GM19023 (cell line): ENCODE data around the gene PRKCA.
"Not testable (repeated sequence)": the region's sequence is repeated elsewhere in the genome, so short reads cannot be mapped to it uniquely, and the experiment has no call there.

Experiments used
- ATAC-seq: cut with Tn5 transposase; IDR thresholded peaks from one replicate; pipeline ENCODE4 v1.9.1; 2021; ENCODE audit warnings: mild to moderate bottlenecking, moderate library complexity; ENCODE audit not compliant: unreplicated experiment

Gene PRKCA

DNA sequence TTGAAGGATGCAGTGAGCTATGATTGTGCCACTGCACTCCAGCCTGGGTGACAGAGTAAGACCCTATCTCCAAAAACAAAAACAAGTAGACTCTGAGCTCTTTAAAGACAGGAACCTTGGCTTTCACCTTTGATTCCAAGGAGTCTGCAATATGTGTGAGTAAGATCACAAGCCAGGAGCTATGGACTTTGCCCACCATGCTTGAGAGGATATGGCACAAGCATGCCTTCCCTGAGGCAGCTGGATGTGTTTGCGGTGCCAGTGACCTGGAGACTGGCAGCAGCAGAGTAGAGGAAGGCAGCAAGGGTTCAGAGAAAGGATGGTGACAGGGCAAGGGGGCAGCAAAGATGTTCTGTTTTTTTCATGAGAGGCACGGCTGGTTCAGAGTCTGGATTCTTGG, 14.5 kb upstream of the PRKCA start:
- ATAC-seq: no peak

DNA sequence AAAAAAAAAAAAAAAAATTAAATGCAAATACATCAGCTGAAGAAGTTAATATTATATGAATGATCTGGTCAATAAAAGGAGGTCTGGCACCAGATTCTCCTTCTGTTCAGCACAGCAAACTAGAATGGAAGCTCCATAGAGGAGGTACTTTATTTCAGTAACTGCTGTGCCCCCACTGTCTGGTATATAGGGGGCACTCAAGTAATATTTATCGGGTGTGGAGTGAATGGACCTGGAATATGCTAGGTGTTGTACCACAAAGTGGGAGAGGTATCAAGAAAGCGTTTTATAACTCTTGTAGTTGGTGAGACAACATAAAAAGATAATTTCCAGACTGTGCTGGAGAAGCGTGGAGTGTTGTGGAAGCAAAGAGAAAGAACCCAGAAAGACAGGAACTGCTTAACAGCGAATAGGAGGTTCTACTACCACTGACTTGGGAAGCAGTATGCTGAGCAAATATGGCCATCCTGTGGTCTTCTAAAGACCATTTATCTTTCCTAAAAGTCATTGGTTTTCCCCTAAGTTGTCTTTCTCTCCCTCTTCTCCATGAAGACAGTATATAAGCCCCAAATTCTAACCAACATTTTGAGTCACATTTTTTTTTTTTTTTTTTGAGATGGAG, 12.2 kb upstream of the PRKCA start:
- no peak for ATAC-seq

DNA sequence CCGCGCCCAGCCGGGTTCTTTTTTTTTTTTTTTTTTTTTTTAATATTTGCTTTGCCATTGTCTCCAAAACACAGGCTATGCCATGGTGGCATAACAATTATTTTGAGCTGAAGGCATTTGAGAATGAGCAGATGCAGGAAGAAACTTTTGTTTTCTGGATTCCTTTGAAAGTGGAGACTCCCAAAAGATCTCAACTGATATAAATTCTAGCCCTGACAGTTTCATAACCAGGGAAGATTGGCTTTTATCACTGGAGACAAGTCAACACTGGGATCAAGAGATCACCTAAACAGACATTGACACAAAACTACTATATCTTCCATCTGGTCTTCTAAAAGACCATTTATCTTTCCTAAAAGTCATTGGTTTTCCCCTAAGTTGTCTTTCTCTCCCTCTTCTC, 10.1 kb upstream of the PRKCA start:
- ATAC-seq: no peak

DNA sequence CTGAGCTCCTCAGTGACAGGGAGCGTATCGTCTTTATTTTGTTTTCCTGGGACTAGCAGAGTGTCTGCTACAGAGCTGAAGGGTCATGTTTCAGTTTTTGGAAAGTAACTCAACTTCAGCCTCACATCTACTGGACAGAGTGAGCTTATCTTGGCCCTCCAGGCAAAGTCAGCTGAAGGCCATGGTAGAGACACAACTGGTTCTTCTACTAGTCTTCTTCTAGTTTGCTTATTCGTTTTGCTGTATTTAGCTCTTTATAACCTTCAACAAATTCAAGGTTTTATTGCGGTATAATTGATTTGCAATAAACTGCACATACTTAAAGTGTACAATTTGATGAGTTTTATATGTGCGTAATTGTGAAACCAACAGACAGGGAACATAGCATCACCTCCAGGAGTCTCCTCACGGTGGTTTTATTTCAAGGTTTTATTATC, 6.1 kb upstream of the PRKCA start:
- no peak for ATAC-seq

- not testable (repeated sequence) for ATAC-seq
Measured at GRCh38 chr17:66297443-66297842, 5.0 kb upstream of the PRKCA start.

GRCh38 chr17:66299711-66300110, 2.7 kb upstream of the PRKCA start:
- no peak for ATAC-seq

GRCh38 chr17:66300956-66301355, 1.5 kb upstream of the PRKCA start:
- no peak for ATAC-seq

- ATAC-seq: no peak
Measured at GRCh38 chr17:66301367-66301863, 998 bp upstream of the PRKCA start.

- ATAC-seq: no peak
Measured at GRCh38 chr17:66302761-66303626, 581 bp downstream of the PRKCA start.

- ATAC-seq: no peak
Measured at GRCh38 chr17:66304304-66305174, 2.1 kb downstream of the PRKCA start.

- no peak for ATAC-seq
Measured at GRCh38 chr17:66306446-66306845, 4.0 kb downstream of the PRKCA start.

GRCh38 chr17:66307257-66307656, 4.8 kb downstream of the PRKCA start:
- no peak for ATAC-seq

- ATAC-seq: no peak
Measured at GRCh38 chr17:66308856-66309255, 6.4 kb downstream of the PRKCA start.

DNA sequence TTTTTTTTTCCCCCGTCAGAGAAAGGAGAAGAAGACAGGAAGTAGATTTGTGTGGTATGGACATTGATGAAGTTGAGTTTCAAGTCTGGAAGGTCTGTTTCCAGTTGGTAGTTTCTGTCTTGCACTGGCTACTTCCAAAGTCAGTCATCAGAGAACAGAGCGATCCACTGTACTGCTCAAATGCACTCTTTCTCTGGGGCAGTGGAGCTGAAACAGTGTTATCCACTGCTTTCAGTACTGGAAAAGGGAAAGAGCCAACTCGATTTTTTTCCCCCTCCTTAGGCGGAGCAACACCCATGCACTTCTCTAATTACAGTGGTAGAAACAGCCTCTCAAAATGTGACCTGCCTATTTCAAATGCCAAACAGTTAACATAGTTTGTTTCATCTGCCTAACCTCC, 7.4 kb downstream of the PRKCA start:
- no peak for ATAC-seq

- no peak for ATAC-seq
Measured at GRCh38 chr17:66310528-66311148, 8.2 kb downstream of the PRKCA start.

- ATAC-seq: no peak
Measured at GRCh38 chr17:66312912-66313311, 10.5 kb downstream of the PRKCA start.

- no peak for ATAC-seq
Measured at GRCh38 chr17:66313325-66313724, 10.9 kb downstream of the PRKCA start.

GRCh38 chr17:66313995-66314659, 11.7 kb downstream of the PRKCA start:
- ATAC-seq: no peak

- ATAC-seq: no peak
Measured at GRCh38 chr17:66317629-66318028, 15.2 kb downstream of the PRKCA start.

GRCh38 chr17:66319226-66319625, 16.8 kb downstream of the PRKCA start:
- no peak for ATAC-seq
